Stomach (tissue), 9 donors: ENCODE results near the gene PCMT1. TPM values are rescaled to one million over a fixed set of nuclear protein-coding genes. Genes with fewer than 3 reads are reported as not detected.

Source experiments
- DNase-seq, 2 donors: peaks; one replicate each; pipeline versions ENCODE4 v3.0.0 to v3.0.0-alpha.2; 2013 to 2019
- H3K27ac ChIP-seq, 5 donors: fragments of 200-600 bp in 4 of 5; sonication (generic) in 4 of 5; one replicate each; pipeline ENCODE4 v1.5.1; 2013 to 2019; ENCODE audit warnings: mild to moderate bottlenecking in 1 of 5, moderate library complexity in 1 of 5
- H3K27me3 ChIP-seq, 3 donors: fragments of 200-600 bp; sonication (generic); one replicate each; pipeline ENCODE4 v1.5.1; 2017 to 2019; ENCODE audit warnings: mixed run types in 1 of 3
- H3K36me3 ChIP-seq, 4 donors: fragments of 200-600 bp; sonication (generic); 1 replicate in 3 of 4; 2 replicates in 1 of 4; pipeline ENCODE4 v1.5.1; 2016 to 2019
- H3K4me1 ChIP-seq, 4 donors: fragments of 200-600 bp; sonication (generic); one replicate each; pipeline ENCODE4 v1.5.1; 2016 to 2019
- H3K4me3 ChIP-seq, 4 donors: fragments of 200-600 bp; sonication (generic) in 3 of 4; one replicate each; pipeline ENCODE4 v1.5.1; 2016 to 2019; ENCODE audit warnings: mild to moderate bottlenecking in 1 of 4
- H3K9me3 ChIP-seq, 4 donors: fragments of 200-600 bp; sonication (generic); one replicate each; pipeline ENCODE4 v1.5.1; 2016 to 2019
- EP300 ChIP-seq: sonication (generic); formaldehyde crosslinking; IDR thresholded peaks from one replicate; pipeline ENCODE4 v1.6.1; 2017; ENCODE audit warnings: antibody characterized with exemption
- POLR2A ChIP-seq, 4 donors: fragments of 450-650 bp; IDR thresholded peaks; one replicate each; pipeline ENCODE4 v1.6.1; 2016; ENCODE audit warnings: antibody characterized with exemption in 4 of 4, control low read depth in 2 of 4, mild to moderate bottlenecking in 1 of 4, moderate library complexity in 1 of 4
- POLR2AphosphoS5 ChIP-seq, 3 donors: sonication (generic); formaldehyde crosslinking; IDR thresholded peaks; one replicate each; pipeline ENCODE4 v1.6.1; 2016; ENCODE audit warnings: antibody characterized with exemption in 3 of 3
- WGBS, 5 donors: extraction: QIAGEN DNeasy Blood & Tissue Kit in 3 of 5; methylation state at CpG; one replicate each; pipeline versions ENCODE4 v1.1.5 to v1.1.7; 2013 to 2018; 5-methylcytosine and 5-hydroxymethylcytosine counted together
- intact Hi-C: fragments of 100-400 bp; cut with DNase I; formaldehyde crosslinking; loops from one replicate; pipeline ENCODE4 v1.15.1; 2023; ENCODE audit warnings: low total_unique reads
- polyA plus RNA-seq, 3 donors: library from polyadenylated mRNA; stranded (reverse); fragments of 200-250 nt; gene quantifications; one replicate each; pipeline ENCODE4 v1.2.3, GENCODE V29; 2013
- total RNA-seq, 5 donors: library from RNA; depleted of rRNA; stranded (reverse); fragments of >200 nt; gene quantifications; one replicate each; pipeline versions ENCODE4 v1.1.0 to v1.2.3, GENCODE V29; 2014 to 2016
- TF ChIP-seq, protein P1 (sequence below), 7 experiments: fragments of 450-650 bp in 4 of 7; fragments of 200-600 bp in 3 of 7; sonication (generic) in 3 of 7; IDR thresholded peaks; one replicate each; pipeline ENCODE4 v1.5.1; 2016 to 2019; ENCODE audit warnings: antibody characterized with exemption in 7 of 7, control low read depth in 2 of 7, mild to moderate bottlenecking in 1 of 7
- donor health status: healthy with polysubstance abuse.
- donor health status: Bipolar disorder and iron deficiency.
- donor health status: healthy.

The PCMT1 gene
- total and polyA plus RNA-seq, 8 donors, result 2.6 to 109 (median 43.3) TPM

DNA sequence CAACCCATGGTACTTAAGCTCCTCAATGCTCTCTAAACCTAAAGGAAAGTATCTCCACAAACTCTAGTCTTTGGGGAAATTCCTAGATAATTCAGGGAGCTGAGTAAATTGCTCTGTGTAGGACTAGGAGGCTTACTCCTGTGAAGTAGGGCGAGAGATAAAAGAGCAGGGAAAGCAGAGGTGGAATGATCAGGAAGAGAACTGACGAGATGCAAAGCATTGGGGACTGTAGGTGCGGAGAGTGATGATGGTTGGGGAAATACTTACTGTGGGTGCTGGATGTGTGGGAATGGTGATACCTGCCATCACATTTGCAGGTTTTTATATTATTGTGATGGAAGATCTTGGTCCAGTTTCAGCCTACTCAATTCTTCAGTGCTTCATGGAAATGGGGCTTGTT, 30.0 kb upstream of the PCMT1 start:
- no peak for DNase-seq
- no peak overlapping the region for H3K4me3 ChIP-seq
- no peaks in the 10 kb centered on the region for H3K9me3 ChIP-seq
- WGBS, 5 donors, result 95 to 98% (median 96%) methylated on average over 3 of the region's 3 CpGs
- TF ChIP-seq, protein P1, sequence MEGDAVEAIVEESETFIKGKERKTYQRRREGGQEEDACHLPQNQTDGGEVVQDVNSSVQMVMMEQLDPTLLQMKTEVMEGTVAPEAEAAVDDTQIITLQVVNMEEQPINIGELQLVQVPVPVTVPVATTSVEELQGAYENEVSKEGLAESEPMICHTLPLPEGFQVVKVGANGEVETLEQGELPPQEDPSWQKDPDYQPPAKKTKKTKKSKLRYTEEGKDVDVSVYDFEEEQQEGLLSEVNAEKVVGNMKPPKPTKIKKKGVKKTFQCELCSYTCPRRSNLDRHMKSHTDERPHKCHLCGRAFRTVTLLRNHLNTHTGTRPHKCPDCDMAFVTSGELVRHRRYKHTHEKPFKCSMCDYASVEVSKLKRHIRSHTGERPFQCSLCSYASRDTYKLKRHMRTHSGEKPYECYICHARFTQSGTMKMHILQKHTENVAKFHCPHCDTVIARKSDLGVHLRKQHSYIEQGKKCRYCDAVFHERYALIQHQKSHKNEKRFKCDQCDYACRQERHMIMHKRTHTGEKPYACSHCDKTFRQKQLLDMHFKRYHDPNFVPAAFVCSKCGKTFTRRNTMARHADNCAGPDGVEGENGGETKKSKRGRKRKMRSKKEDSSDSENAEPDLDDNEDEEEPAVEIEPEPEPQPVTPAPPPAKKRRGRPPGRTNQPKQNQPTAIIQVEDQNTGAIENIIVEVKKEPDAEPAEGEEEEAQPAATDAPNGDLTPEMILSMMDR (IDR thresholded peaks at IDR 0.05), result no peak
- TF ChIP-seq EP300 (no peak), POLR2A (IDR thresholded peaks at IDR 0.05) (no peak), POLR2AphosphoS5 (IDR thresholded peaks at IDR 0.05) (no peak)
- H3K36me3 ChIP-seq, result peaks cover 0 to 7% (median 1%) of the 10 kb centered on the region in 4 donors
- no peaks in the 10 kb centered on the region for H3K27me3 ChIP-seq
- intact Hi-C loops, result loop anchor here (10.0 kb wide), 1 partner anchor 175 kb away; the partner anchor contains the start of gene PPIL4
- H3K27ac ChIP-seq, result no peak overlapping the region
- H3K4me1 ChIP-seq, result peaks cover 22 to 43% (median 31%) of the 10 kb centered on the region in 4 donors

GRCh38 chr6:149723262-149723661, 26.3 kb upstream of the PCMT1 start:
- TF ChIP-seq, protein P1 (IDR thresholded peaks at IDR 0.05), result no peak
- TF ChIP-seq EP300 (no peak), POLR2A (IDR thresholded peaks at IDR 0.05) (no peak), POLR2AphosphoS5 (IDR thresholded peaks at IDR 0.05) (no peak)
- Histone ChIP-seq H3K9me3 (no peaks in the 10 kb centered on the region), H3K36me3 (peaks cover 0 to 45% (median 38%) of the 10 kb centered on the region in 4 donors), H3K4me1 (peaks cover 3 to 15% (median 8%) of the 10 kb centered on the region in 4 donors), H3K4me3 (no peak overlapping the region), H3K27me3 (no peaks in the 10 kb centered on the region), H3K27ac (no peak overlapping the region)
- intact Hi-C loops, result no loop called here
- DNase-seq, result no peak
- 89 to 93% (median 91%) methylated on average over 4 of the region's 4 CpGs for WGBS, 5 donors

DNA sequence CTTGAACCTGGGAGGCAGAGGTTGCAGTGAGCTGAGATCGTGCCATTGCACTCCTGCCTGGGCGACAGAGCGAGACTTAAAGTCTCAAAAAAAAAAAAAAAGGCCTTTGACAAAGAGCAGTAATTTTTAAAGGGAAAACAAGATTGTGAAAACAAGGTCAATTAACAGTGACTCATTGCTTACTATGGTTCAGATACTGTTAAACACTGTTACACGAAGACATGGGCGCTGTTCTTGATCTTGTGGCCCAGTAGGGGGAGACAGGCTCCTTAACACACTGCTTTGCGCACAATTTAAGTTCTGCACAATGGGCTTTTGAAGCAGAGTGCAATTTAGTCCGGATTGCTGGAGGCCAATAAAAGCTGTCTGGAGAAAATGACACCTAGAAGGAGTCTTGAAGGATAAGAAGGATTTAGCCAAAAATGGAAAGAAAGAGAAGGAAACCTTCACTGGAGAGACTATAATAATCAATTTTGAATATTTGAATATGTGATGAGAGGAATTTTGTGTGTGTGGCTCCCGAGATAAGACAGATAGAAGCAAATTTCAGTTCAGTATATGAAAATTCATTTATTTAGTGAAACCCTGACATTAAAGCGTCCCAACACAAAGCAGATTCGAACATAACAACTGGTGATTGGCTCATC, 25.6 kb upstream of the PCMT1 start:
- TF ChIP-seq, protein P1 (IDR thresholded peaks at IDR 0.05), result peak in 4 of 7 experiments; percentile 37 to 66 (median 58)
- peak in 1 of 3 donors; percentile 68 for TF ChIP-seq POLR2AphosphoS5 (IDR thresholded peaks at IDR 0.05)
- TF ChIP-seq EP300, result no peak
- TF ChIP-seq POLR2A (IDR thresholded peaks at IDR 0.05), result no peak
- Histone ChIP-seq H3K4me3 (no peak overlapping the region), H3K27me3 (no peaks in the 10 kb centered on the region), H3K36me3 (peaks cover 1 to 51% (median 44%) of the 10 kb centered on the region in 4 donors), H3K27ac (no peak overlapping the region), H3K9me3 (no peaks in the 10 kb centered on the region), H3K4me1 (peaks cover 3 to 17% (median 5%) of the 10 kb centered on the region in 4 donors)
- DNase-seq, result peak; percentile 44 to 85
- WGBS, 5 donors, result 42 to 51% (median 45%) methylated on average over 10 of the region's 10 CpGs
- intact Hi-C loops, result no loop called here

DNA sequence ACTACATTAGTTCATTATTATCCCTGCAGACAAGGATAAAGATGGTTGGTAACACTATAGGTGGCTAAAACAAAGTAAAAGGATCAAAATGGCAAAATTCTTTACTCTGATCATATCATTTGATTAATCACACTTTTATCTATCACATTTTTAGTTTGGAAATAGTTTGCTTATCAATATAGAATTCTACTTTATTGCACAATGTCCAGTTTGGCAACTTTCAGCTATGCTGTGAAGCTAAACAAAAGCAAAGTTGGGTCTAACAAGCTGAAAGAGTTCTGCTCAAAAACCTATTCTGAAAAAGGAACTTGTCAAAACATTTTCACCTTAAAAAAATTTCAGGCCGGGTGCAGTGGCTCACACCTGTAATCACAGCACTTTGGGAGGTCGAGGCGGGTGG, 23.8 kb upstream of the PCMT1 start:
- H3K4me1 ChIP-seq, result peaks cover 0 to 18% (median 4%) of the 10 kb centered on the region in 4 donors
- no peaks in the 10 kb centered on the region for H3K9me3 ChIP-seq
- H3K27ac ChIP-seq, result no peak overlapping the region
- no peak overlapping the region for H3K4me3 ChIP-seq
- intact Hi-C loops, result no loop called here
- DNase-seq, result no peak
- H3K27me3 ChIP-seq, result no peaks in the 10 kb centered on the region
- 78 to 94% (median 89%) methylated on average over 3 of the region's 3 CpGs for WGBS, 5 donors
- TF ChIP-seq POLR2AphosphoS5 (IDR thresholded peaks at IDR 0.05), result no peak
- TF ChIP-seq EP300, result no peak
- no peak for TF ChIP-seq POLR2A (IDR thresholded peaks at IDR 0.05)
- TF ChIP-seq, protein P1 (IDR thresholded peaks at IDR 0.05), result no peak
- H3K36me3 ChIP-seq, result peaks cover 5 to 70% (median 63%) of the 10 kb centered on the region in 4 donors
